ENCODE measurements around the gene MAT2A. TPM values are rescaled to one million over a fixed set of nuclear protein-coding genes. Genes with fewer than 3 reads are reported as not detected.

Gene MAT2A
- total and polyA plus RNA-seq, 10 donors, result 41.3 to 195 (median 133) TPM

DNA sequence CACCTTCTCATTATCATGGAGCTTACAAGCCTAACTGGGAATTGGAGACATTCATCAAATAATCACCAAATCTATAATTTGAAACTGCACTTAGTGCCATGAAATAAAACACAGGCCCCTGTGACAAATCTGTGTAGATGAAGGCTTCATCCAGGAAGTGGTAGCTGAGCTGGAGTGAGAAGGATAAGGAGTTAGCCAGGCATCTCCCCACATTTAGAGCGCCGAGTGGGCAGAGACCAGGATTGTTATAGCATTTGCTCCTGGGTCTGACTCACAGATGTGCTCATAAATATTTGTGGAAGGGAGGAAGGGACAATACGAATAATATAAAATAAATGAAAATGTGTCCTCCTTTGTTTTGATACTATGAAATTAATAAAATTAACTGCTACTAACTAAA lies 2.5 kb upstream of the MAT2A start:
- no peak overlapping the region for H3K4me3 ChIP-seq
- TF ChIP-seq POLR2A (IDR thresholded peaks at IDR 0.05) (no peak), POLR2AphosphoS5 (IDR thresholded peaks at IDR 0.05) (no peak)
- TF ChIP-seq, protein P1, sequence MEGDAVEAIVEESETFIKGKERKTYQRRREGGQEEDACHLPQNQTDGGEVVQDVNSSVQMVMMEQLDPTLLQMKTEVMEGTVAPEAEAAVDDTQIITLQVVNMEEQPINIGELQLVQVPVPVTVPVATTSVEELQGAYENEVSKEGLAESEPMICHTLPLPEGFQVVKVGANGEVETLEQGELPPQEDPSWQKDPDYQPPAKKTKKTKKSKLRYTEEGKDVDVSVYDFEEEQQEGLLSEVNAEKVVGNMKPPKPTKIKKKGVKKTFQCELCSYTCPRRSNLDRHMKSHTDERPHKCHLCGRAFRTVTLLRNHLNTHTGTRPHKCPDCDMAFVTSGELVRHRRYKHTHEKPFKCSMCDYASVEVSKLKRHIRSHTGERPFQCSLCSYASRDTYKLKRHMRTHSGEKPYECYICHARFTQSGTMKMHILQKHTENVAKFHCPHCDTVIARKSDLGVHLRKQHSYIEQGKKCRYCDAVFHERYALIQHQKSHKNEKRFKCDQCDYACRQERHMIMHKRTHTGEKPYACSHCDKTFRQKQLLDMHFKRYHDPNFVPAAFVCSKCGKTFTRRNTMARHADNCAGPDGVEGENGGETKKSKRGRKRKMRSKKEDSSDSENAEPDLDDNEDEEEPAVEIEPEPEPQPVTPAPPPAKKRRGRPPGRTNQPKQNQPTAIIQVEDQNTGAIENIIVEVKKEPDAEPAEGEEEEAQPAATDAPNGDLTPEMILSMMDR (IDR thresholded peaks at IDR 0.05 in 8 of 11, conservative IDR thresholded peaks at IDR 0.05 in 3 of 11), result no peak
- H3K36me3 ChIP-seq, result peaks cover 0 to 8% (median 6%) of the 10 kb centered on the region in 6 donors
- intact Hi-C loops (cut with DNase I; ENCODE audit: low total_unique reads), result no loop called here
- WGBS, 5 donors, result 87 to 95% (median 90%) methylated on average over 3 of the region's 3 CpGs
- peaks cover 18 to 56% (median 30%) of the 10 kb centered on the region in 6 donors for H3K4me1 ChIP-seq
- peak overlapping the region in 2 of 8 donors; percentile 92 to 99 for H3K27ac ChIP-seq
- no peak for DNase-seq
- no peaks in the 10 kb centered on the region for H3K9me3 ChIP-seq
- H3K27me3 ChIP-seq (replicated peaks in 1 of 7), result no peaks in the 10 kb centered on the region

DNA sequence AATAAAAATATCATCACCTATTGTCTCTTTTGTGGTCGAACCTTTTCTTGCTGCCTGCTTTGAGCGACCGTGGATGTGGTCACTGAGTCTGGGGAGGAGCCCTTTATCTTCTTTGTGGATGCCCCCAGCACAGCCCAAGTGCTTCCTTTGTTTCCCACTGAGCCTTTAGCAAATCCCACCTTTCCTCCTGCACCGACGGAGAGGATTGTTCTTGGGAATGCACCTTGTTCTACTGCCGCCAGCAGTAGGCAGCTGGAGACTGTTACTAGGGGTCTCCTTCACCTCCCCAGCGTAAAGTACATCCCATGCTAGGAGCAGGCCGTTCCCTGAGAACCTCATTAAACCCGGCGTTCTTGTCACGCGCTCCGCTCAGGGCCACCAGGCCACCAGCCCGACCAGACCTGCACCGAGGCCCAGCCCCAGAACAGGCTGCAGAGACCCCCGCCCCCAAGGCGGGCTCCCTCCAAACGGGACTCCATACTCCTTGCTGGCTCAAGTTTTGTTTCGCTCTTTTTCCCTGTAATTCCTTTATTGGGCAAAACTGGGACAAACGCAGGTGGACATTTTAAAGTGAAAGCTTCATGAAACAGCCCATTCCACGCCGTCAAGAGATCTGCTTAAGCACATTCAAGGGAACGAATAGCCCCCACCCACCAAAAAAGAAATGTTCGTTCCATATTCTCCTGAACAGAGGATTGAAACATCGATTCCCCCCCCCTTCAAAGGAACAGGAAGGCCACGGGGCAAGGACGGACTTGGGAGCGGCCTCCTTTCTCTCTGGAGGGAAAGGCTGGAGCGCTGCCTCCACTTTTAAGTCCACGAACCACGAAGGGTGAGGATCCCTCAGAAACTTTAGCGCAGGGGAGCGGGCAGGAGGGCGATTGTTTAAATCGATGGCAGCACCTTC lies 1.1 kb upstream of the MAT2A start:
- peaks cover 20 to 70% (median 43%) of the 10 kb centered on the region in 6 donors for H3K4me1 ChIP-seq
- no peaks in the 10 kb centered on the region for H3K9me3 ChIP-seq
- 0 to 2% (median 1%) methylated on average over 34 to 35 of the region's 35 CpGs for WGBS, 5 donors
- no peaks in the 10 kb centered on the region for H3K27me3 ChIP-seq (replicated peaks in 1 of 7)
- H3K36me3 ChIP-seq, result peaks cover 3 to 22% (median 20%) of the 10 kb centered on the region in 6 donors
- H3K27ac ChIP-seq, result peak overlapping the region; percentile 92 to 99 (median 99)
- peak overlapping the region; percentile 78 to 97 (median 88) for H3K4me3 ChIP-seq
- peak; percentile 88 for DNase-seq
- intact Hi-C loops (cut with DNase I; ENCODE audit: low total_unique reads), result no loop called here
- TF ChIP-seq, protein P1 (IDR thresholded peaks at IDR 0.05 in 8 of 11, conservative IDR thresholded peaks at IDR 0.05 in 3 of 11), result no peak
- TF ChIP-seq POLR2A (IDR thresholded peaks at IDR 0.05) (no peak), POLR2AphosphoS5 (IDR thresholded peaks at IDR 0.05) (peak; percentile 25 to 61 (median 36))

DNA sequence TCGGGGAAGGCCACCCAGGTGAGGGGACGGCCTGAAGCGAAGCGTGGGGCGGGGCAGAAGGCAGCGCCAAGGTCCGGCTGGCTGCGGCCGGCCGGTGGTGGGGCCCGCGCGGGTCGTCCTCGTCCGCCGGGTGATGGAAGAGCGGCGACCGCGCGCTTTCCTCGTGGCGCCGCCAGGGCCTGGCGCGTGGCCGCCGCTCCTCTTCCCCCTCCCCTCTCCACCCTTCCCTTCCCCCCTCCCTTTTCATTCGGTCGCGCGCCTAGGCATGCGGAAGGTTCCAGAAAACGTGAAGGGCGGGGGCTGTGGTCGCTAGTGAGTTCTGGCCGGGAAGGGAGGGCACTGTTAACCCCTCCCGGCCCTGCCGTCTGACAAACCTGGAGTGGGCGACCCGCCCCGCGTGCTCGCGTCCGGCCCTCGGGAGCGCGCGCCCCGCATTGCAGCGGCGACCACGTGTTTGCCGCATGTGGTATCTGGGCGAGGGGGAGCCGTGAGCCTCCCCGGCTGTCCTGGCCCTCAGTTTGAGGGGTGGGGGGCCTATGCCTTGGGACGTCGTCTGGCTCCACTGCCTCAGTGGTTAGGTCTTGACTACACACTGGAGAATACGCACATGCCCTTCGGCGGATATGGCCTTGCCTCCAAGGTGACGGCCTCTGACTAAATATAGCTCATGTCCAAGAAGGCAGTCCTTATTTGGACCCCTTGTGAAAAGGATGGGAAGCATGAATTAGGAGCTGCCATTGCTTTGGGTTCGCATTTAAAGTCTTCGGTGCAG lies 579 bp downstream of the MAT2A start:
- TF ChIP-seq, protein P1 (IDR thresholded peaks at IDR 0.05 in 8 of 11, conservative IDR thresholded peaks at IDR 0.05 in 3 of 11), result no peak
- TF ChIP-seq POLR2AphosphoS5 (IDR thresholded peaks at IDR 0.05), result peak in 1 of 3 donors; percentile 75
- Histone ChIP-seq H3K27me3 (replicated peaks in 1 of 7) (no peaks in the 10 kb centered on the region), H3K4me3 (peak overlapping the region; percentile 78 to 97 (median 88)), H3K4me1 (peaks cover 20 to 78% (median 43%) of the 10 kb centered on the region in 6 donors), H3K36me3 (peaks cover 3 to 39% (median 36%) of the 10 kb centered on the region in 6 donors), H3K27ac (peak overlapping the region; percentile 92 to 99 (median 99)), H3K9me3 (no peaks in the 10 kb centered on the region)
- peak; percentile 94 for DNase-seq
- intact Hi-C loops (cut with DNase I; ENCODE audit: low total_unique reads), result no loop called here
- 0 to 1% (median 0%) methylated on average over 28 to 67 of the region's 67 CpGs for whole genome bisulfite sequencing, 5 donors
